HG03060 (cell line): Measurements from ENCODE around the gene CENPX.

Experiments used
- ATAC-seq: cut with Tn5 transposase; IDR thresholded peaks from one replicate; pipeline ENCODE4 v1.9.1; 2021; ENCODE audit warnings: low read depth, moderate number of reproducible peaks; ENCODE audit not compliant: unreplicated experiment

Gene CENPX

DNA sequence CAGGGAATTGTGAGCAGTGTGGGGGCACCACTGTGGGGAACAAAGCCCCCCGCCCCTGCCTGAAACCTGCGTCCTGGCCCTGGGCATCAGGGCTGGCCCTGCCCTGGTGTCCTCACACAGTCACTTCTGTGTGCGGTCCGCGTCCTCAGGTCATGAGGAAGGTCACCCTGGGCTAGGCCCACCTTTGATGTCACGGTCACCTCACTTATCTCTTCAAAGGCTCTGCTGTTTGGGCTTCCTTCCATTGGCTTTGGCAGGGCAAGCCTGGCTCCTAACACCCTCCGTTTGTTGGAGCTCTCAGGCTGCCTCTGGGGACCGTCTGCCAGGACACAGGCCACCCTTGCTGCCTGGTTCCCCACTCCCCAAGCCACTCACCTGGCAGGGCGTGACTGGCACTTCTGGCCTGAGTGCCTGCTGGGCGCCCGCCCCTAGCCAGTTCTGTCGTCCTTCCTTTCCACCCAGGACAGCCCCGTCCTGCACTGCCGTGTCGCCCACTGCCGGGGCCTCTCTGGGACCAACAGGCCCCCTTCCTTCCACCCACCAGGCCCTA is 8.8 kb downstream of the CENPX start:
- ATAC-seq = no peak

DNA sequence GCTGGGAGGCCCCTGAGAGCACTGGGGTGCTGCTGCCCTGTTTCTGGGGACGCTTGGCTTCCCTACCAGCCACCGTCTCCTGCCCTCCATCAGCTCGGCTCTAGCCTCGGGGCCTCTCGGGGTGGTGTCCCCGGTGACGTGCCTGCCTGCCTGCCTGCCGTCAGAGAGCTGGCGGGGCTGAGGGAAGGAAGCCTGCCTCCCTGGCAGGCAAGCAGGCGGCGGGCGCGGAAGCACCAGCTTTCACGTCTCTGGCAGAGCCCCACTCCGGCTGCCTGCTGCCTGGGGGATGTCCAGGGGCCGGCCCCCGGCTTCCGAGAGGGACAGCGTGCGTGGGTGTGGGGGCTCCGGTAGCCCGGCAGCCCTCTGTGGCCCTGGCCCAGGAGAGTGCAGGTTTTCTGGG is 9.3 kb downstream of the CENPX start:
- no peak for ATAC-seq

DNA sequence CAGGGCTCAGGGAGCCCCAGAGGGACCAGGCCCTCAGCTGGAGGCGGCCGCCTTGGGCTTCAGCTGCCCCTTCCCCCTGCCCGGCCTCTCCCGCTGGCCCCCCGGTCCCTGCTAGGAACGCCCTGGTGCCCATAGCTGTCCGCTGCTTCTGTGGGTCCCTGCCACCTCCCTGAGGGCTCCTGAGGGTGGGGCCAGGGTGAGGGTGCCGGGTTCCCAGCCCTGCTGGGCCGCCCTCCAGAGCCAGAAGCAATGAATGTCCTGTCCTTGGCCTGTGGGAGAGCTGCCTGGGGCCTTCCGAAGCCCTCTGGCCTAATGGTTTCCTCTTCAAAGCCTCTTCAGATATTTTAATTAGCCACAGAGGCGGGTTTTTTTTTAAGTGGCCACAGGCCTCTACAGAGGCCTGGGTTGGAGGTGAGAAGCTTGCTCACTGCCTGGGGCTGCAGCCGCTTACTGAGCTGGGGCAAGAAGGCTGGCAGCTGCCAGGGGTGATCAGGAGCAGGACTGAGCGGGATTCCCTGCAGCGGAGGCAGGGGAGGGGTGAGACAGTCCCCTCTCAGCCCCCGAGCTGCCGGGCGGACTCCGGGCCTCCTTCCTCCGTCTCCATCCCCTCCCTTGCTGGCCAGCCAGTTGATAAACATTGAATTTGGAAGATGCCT is 9.9 kb downstream of the CENPX start:
- ATAC-seq = no peak

DNA sequence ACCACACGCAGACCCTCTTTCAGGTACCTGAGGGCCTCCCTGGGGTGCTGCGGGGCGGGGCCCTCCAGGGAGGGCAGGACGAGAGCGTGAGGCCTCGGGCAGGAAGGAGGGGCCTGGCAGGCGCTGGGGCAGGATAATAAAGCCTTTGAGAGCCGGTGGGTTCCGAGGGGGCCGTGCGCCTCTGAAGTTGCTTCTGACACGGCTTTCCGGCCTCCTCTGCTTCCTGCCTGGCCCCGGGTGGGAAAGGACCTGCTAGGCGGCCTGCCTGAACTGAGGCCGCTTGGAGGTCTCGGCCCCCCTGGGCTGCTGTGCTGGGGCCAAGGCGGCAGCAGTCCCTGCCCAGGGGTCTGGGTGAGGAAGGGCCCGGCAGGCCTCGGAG is 10.4 kb downstream of the CENPX start:
- ATAC-seq = no peak

DNA sequence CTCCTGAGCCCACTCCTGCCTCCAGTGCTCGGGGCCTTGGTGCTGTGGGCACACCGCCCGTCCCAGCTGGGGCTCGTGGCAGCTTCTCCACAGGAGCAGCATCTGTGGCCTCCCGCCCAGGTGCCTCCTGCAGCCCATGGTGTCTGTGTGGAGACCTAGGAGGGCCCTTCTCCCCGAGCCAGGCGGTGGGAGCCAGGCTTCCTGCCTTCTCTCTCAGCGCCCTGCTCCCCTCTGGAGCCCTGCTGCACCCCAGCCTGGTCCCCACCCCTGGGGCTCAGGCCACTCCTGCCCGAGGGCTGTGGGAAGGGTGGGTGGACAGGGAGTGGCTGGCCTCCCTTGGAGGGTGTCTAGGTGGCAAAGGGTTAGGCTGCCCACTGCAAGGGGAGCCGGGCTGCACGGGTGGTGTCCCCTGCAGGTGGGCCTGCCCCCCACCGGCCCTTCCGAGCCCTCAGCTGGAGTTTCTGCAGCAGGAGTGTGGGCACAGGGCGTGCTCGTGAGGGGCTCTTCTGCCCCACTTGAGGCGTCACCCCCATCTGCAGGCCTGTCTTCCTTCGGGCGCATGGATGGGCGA is 11.0 kb downstream of the CENPX start:
- no peak for ATAC-seq

DNA sequence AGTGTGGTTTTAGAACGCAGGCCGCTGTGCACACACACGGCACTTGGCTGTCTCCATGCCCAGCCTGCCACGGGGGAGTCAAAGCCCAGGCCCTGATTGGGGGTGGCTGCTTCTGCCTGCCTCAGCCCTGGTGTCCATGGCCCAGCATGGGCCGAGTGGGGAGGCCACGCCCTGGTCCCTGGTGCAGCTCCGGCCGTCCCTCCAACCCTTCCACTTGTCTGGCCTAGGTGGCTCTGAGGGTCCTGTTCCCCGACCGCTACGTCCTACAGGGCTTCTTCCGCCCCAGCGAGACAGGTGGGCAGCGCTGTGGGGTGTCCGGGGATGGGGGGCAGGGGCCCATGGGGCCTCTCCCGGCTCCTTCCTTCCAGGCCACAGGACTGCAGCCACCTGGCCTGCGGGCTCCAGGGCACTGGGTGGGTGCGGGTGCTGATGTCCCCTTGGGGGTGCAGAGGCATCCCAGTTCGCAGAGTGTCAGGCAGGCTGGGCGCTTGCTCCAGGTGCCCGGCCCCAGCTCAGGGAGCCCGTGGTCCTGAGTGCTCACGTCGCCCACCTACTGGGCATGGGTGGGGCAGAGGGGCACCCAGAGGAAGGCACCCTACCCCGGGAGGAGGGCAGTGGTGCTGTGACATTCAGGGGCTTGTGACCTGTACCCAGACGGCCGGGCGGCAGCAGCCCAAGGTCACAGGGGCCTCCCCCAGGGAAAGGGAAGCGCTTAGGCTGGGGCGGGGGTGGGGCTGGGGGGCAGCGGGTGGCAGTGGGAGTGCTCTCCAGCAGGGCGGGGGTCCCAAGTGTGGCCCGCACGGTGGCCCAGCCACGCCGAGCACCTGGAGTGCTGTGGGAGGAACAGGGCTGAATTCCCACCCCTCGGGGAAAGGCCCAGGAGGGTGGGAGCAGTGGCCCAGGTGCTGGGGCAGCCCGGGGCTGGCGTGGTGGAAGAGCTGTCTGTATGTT is 11.8 kb downstream of the CENPX start:
- no peak for ATAC-seq

DNA sequence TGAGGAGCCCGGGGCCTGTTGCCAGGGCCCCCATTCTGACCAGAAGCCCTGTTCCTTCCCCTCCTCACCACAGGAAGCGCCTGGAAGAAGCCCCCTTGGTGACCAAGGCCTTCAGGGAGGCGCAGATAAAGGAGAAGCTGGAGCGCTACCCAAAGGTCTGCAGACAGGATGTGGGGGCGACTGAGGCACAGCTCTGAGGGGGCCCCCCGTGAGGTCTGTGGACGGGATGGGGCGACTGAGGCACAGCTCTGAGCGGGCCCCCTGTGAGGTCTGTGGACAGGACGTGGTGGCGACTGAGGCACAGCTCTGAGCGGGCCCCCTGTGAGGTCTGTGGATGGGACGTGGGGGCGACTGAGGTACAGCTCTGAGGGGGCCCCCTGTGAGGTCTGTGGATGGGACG is 13.3 kb downstream of the CENPX start:
- no peak for ATAC-seq

DNA sequence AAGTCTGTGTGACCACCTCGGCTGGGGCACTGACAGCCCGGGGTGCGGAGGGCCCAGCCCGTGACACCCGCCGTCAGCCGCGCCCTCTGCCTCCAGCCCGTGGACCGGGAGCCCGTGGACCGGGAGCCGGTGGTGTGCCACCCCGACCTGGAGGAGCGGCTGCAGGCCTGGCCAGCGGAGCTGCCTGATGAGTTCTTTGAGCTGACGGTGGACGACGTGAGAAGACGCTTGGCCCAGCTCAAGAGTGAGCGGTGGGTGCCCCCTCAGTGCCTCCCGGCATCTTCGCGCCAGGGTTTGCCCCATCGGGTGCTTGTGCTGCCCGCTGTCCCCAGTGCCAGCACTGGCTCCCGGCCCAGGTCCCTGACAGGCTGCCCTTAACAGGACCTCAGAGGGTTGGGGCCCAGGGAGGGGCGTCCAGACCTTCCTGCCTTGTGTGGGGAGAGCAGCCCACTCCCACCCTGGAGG is 13.7 kb downstream of the CENPX start:
- no peak for ATAC-seq

DNA sequence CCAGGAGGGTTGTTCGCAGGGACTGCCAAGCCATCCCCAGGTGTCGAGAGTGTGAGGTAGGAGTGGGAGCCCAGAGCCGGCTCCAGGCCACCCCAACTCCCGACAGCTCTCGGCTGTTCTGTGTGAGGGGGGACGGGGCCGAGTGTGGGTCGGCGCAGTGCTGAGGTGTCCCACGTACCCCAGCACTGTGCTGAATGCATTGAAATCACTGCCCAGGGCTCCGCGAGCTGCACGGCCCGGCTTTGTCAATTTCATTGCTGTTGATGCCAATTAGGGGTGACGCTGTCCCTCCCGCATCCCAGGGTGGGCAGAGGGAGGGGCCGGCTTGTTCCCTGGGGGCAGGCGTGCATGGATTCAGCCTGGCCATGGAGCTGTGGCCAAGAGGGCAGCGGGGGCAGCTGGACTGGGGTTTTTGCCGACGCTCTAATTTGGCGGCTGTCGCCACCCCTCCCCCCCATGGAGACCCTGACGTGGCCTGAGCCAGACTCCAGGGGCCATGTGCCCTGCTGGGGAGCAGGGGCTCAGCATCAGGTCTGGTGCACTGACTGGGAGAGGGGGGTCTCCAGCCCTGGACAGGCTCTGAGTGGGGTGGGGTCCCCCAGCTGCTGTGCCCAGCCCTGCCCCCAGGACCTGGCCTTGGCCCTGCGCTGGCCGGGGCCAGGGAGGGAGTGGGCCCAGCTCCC is 14.3 kb downstream of the CENPX start:
- no peak for ATAC-seq

DNA sequence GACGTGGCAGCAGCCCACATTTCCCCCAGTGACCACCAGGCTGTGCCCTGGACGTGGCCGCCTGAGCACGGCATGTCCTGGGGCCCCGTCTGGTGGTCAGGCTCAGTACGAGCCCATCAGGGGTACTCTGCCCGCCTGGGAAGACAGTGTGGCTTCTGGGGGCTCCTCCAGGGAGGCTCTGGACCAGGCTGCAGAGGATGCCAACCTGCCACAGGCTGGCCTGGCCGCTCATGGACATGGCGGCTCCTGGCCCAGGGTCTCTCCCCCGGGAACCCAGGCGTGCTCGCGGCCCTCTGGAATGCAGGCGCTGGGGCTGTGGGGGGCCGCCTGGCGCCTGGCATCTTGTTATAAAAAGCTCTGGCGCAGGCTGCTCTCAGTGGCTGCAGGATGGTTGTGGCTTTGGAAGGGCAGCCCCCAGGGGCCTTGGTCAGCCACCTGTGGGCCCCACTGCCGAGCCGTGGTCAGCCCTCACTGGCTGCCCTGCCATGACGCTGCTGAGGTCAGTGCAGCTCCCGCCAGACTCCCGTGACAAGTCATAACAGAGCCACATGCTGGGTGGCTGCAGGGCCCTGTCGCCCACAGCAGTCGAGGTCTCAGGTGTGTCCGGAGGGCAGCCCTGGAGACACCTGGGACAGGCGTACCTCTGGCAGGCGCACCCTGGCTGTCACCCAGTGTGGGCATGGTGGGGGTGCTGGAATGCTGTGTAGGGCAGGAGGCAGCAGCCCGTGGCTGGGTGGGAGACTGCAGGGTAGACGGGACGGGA is 15.0 kb downstream of the CENPX start:
- ATAC-seq = no peak

DNA sequence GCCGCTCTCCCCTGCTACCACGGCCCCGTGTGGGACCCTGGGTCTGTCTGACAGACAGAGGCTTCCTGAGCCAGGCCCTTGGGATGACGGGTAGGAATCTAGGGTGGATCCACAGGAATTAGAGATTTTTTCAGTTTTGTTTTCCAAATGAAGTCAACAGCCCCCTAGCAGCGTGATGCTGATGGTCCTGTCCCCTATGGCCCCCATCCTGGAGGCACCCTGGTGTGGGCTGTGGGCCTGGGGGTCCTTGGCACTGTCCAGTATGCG is 15.5 kb downstream of the CENPX start:
- no peak for ATAC-seq

DNA sequence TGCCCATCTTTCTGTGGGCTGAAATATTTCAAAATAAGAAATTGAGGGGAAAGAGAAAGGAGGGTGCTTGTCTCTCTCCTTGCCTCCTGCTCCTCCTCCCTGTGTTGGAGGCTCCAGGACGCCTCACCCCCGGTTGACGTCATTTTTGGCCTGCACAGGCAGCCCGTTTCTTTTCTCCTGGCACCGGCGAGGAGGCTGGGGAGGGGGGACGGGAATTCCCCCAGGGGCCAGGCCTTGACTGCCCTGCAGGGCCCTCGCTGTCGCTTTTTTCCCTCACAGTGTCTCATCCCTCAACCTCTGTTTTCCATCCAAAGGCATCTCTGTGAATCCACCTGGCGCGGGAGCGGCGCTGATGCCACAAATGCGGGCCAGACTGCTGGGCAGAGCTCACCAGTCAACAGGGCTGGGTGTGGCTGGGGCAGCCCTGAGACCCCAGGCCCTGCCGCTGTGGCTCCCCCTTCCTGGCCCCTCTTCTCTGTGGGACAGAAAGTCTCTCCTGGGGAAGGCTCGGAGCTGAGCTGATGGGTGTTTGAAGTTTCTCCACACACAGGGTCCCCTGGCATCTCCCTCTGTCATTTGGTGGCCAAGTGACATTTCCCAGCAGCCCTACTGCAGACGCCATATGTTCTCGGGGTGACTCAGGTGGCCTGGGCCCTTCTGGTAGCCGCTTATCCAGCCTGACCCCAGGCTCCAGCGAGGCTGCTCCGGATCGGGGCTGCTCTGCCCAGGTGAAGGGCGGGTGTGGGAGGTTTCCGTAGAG is 16.0 kb downstream of the CENPX start:
- ATAC-seq = no peak

DNA sequence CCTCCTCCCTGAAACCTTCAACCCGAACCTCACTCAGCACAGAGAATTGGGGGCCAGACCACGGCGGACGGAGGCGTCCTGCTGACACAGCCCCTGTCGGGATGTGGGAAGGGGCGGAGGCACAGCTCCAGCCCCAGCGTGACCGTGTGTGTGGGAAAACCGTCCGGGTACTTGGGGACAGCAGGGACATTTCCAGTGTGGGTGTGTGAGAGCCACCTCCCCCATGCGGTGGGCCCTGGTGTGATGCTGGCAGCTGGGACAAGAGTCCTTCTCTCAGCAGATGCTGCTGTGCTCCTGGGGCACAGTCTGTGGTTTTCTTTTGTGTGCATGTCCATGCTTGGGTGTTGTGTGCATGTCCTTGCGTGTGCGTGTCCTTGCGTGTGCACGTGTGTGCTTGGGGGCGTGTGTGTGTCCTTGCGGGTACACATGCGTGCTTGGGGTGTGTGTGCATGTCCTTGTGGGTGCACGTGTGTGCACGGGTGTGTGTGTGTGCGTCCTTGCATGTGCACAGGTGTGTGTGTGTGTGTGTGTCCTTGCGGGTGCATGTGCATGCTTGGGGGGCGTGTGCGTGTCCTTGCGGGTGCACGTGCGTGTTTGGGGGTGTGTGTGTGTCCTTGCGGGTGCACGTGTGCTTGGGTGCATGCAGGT is 16.9 kb downstream of the CENPX start:
- ATAC-seq = no peak

DNA sequence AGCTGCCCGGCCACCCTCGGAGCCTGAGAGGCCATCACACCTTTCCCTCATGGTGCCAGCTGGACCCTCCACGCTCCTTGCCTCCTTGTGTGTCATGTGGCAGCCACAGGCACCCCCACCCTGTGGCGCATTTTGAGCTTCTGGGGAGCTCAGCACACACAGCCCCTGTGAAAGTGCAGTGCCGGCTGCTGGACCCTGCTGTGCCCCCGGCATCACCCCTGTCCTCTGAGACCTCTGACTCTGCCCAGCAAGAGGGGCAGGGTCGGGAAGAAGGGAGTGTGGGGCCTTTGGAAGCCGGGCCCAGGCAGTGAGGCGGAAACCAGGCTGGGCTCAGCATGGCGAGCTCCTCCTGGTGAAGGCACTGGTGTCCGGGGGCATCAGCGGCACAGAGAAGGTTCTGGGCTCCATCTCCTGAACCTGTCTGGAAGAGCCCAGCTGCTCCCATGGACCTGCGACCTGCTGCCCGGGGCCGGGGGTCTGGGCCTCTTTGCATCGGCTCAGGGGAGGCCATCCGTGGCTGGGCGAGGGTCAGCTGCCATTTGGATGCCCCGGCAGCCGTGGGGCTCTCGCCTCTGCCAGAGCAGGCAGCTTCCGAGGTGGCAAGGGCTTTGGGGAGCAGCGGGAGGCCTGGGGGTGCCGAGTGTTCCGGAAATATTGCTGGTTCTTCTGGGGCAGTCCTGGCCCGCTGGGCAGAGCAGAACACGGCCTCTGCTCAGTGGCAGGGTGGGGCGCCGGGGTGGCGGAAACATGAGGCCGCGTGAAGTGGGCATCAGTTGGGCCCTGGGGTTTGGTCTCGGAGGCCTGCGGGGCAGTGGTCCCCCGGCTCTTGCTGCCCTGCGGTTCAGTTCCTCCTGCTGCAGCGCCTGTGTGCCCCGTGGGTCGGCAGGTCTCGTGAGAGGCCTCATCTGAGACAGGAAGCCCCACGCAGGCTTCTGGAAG is 17.9 kb downstream of the CENPX start:
- no peak for ATAC-seq

DNA sequence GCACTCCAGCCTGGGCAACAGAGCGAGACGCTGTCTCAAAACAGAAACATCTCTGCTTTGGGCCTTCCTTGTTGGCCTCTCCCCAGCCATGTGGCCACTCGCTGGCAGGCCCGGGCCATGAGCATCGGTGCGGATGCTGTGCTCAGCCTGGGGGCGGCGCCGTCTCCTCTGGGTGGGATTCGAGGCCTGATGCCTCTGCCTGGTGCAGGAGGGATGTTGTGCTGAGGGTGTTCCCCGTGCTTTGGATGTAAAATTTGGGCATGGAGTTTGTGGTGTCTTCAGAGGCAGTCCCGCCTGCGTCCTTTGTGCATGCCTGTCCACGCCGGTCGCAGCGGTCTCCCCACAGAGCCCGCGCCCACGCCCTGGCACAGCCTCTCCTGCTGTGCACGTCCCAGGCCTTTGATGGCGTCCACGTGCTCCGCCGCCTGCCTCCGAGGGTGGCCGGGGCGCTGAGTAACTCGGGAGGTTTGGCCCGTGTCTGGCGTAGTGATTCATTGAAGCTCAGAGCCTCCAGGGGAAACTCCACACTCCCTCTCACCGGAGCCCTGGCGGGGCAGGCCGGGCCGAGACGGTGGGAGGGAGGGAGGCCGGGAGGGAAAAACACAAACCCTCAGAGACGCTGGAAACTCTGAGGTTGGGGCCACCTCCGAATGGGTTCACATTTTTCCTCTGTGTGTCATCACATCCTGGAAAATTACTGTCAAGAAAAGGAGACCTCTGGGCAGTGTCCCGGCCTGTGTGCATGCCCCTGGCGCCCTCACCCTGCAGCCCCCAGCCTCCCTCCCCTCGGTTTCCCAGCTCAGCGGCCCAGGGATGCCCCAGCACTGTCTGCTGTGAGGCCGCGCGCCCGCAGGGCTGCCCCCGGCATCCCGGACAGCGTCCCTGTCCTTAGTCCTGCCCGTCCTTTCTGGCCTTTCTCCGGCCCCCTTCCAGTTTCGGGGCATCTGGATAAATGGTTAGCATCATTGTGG is 19.0 kb downstream of the CENPX start:
- ATAC-seq = no peak

DNA sequence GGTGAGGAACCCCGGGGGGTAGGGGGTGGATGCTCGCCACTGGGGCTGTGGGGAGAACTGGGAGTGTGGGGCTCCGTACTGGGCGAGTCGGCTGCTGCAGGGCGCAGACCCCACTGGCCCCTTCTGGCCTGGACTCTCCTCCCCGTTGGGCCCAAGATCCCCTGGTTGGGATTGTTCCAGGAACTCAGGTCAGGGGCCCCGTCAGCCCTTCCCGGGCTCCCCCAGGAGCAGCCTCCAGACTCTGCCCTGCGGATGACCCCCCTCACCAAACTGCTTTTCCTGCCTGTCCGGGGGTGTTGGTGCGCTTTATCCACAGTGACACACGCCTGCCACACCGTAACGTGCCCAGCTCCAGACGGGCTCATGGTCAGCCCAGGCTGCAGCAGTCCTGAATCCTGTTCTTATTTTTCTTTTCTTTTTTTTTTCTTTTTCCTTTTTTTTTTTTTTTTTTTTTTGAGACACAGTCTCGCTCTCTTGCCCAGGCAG is 21.1 kb downstream of the CENPX start:
- no peak for ATAC-seq
